ENCODE measurements around the gene C17orf78. TPM values are rescaled to one million over a fixed set of nuclear protein-coding genes. Genes with fewer than 3 reads are reported as not detected.

The C17orf78 gene
- total RNA-seq (2021; fragmentation: NEBNext Ultra II Directional; extraction: Animal tissue kit (Norgen Biotek cat#: 25700)) = not detected in 2 replicates
- polyA plus RNA-seq (2011; rRNA removed) = not detected in 2 replicates
- polyA plus RNA-seq (2011; cell fraction: cytosol; rRNA removed) = not detected
- polyA plus RNA-seq (2011; cell fraction: nucleus; rRNA removed) = not detected
- polyA plus RNA-seq (2012, experiment 1 of 2) = not detected in 4 replicates
- not detected for polyA plus RNA-seq (2012, experiment 2 of 2)
- not detected for polyA plus RNA-seq (2013, experiment 1 of 2)
- not detected for polyA plus RNA-seq (2013, experiment 2 of 2)
- polyA minus RNA-seq (2011; rRNA and poly(A)+ RNA removed) = not detected in 2 replicates
- polyA minus RNA-seq (2011; cell fraction: cytosol; rRNA and poly(A)+ RNA removed) = not detected
- not detected for polyA minus RNA-seq (2011; cell fraction: nucleus; rRNA and poly(A)+ RNA removed)
- long read RNA-seq, experiment 1 = 0 reads
- long read RNA-seq, experiment 2 = 0 reads

DNA sequence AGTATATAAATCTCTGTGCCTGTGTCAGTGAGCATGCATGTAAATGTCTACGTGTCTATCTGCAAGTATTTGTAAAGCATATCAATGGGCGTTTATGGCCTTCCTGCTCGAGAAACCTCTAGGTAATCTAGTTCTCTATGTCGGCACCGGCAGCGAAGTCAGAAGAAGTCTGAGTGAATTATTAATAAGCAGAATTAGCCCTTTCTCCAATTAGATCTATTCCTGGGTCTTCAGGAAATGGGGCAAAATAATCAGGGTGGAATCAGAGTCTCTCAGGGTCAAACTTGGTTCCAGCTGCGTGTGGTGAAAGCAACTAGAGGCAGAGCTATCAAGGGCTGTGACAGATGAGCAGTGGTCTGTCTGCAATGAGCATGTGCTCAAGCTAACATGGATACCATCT is at the start of gene C17orf78:
TSS of gene C17orf78 (plus strand) at position 280 of the 400 bp plus-strand sequence. CDS start at position 388, 108 bp downstream.
- Histone ChIP-seq H2AFZ (ENCODE audit: low read length) (no peak within 1 kb of the TSS), H3K36me3 (ENCODE audit: control insufficient read depth in 2 of 4, insufficient read depth in 4 of 4, low read length in 3 of 4) (no peaks in the 10 kb centered on the region), H2BK5ac (ENCODE audit: low read depth, low read length) (no peak within 1 kb of the TSS), H2BK15ac (ENCODE audit: low read length) (no peak within 1 kb of the TSS), H3K56ac (replicated peaks; ENCODE audit: insufficient read length, low read depth, low read length) (no peak within 1 kb of the TSS), H4K8ac (ENCODE audit: extremely low read depth, insufficient read depth, low read length) (no peak within 1 kb of the TSS), H3K4me3 (ENCODE audit: extremely low read depth in 1 of 4, insufficient read depth in 2 of 4, low read depth in 3 of 4, low read length in 4 of 4) (no peak within 1 kb of the TSS), H2BK120ac (replicated peaks; ENCODE audit: low read depth, low read length) (no peak within 1 kb of the TSS), H3K4me1 (replicated peaks in 1 of 4; ENCODE audit: control insufficient read depth in 3 of 4, insufficient read depth in 4 of 4, low read length in 3 of 4) (no peaks in the 10 kb centered on the region; a peak in 1 of 7 replicates), H3K4ac (replicated peaks; ENCODE audit: insufficient read length, low read depth, low read length) (no peak within 1 kb of the TSS), H3K14ac (ENCODE audit: insufficient read length) (no peak within 1 kb of the TSS), H3K18ac (ENCODE audit: extremely low read depth, low read length) (no peak within 1 kb of the TSS), H2BK20ac (ENCODE audit: low read length) (no peak within 1 kb of the TSS), H3K9ac (replicated peaks in 1 of 4; ENCODE audit: extremely low read depth in 1 of 4, low read depth in 3 of 4, low read length in 3 of 4) (no peak within 1 kb of the TSS), H2AK5ac (ENCODE audit: low read depth, low read length) (no peak within 1 kb of the TSS), H3K23ac (ENCODE audit: insufficient read length) (no peak within 1 kb of the TSS), H3K79me2 (ENCODE audit: control insufficient read depth in 1 of 2, insufficient read depth in 2 of 2, low read length in 2 of 2) (no peaks in the 10 kb centered on the region), H3K79me1 (ENCODE audit: low read depth, low read length) (no peaks in the 10 kb centered on the region), H3K27me3 (replicated peaks in 1 of 4; ENCODE audit: control insufficient read depth in 3 of 4, extremely low read depth in 1 of 4, insufficient read depth in 3 of 4, low read length in 3 of 4) (no peaks in the 10 kb centered on the region), H3K9me3 (ENCODE audit: insufficient read depth in 2 of 2, low read depth in 1 of 2, low read length in 1 of 2) (no peaks in the 10 kb centered on the region), H4K20me1 (replicated peaks in 1 of 2; ENCODE audit: control insufficient read depth in 1 of 2, insufficient read depth in 2 of 2, low read length in 2 of 2) (no peaks in the 10 kb centered on the region), H3K4me2 (ENCODE audit: insufficient read depth in 1 of 2, low read depth in 2 of 2, low read length in 2 of 2) (no peak within 1 kb of the TSS), H2BK12ac (ENCODE audit: low read depth, low read length) (no peak within 1 kb of the TSS), H4K5ac (ENCODE audit: insufficient read length, low read depth, low read length) (no peak within 1 kb of the TSS), H4K91ac (replicated peaks; ENCODE audit: insufficient read length, low read length) (no peak within 1 kb of the TSS), H3K27ac (ENCODE audit: low read depth, low read length) (no peak within 1 kb of the TSS), H3K23me2 (ENCODE audit: low read depth, low read length) (no peaks in the 10 kb centered on the region)
- DNase-seq (ENCODE audit: low read depth in 1 of 2, low spot score in 2 of 2) = no peak
- POLR2A ChIA-PET (ENCODE audit: partially characterized antibody) = interaction anchor here (1.3 to 1.5 kb wide), 2 partner anchors 32 to 89 kb away, joined by 3 to 4 read pairs; no protein-coding TSS in a partner anchor
- FAIRE-seq = no peak
- WGBS, 2 experiments (ENCODE audit: extremely low coverage in 1 of 2, insufficient coverage in 1 of 2, insufficient read length in 1 of 2, insufficient replicate concordance in 2 of 2, low coverage in 1 of 2, low lambda C conversion rate in 2 of 2, missing lambda C conversion rate in 1 of 2) = 93% methylated on average over 7 of the region's 7 CpGs; no CpG with 5 or more reads in 1 of the 2 experiments
- CTCF ChIA-PET (ENCODE audit: partially characterized antibody) = interaction anchor here (0.6 to 6.6 kb wide), 13 partner anchors 8 to 210 kb away, joined by 3 to 126 read pairs (median 4); no protein-coding TSS in a partner anchor
- TF ChIP-seq CHD2 (IDR thresholded peaks at IDR 0.05; ENCODE audit: low read length) (no peak), JUN (IDR thresholded peaks at IDR 0.05; ENCODE audit: low read depth, low read length) (no peak), EZH2 (IDR thresholded peaks at IDR 0.05; ENCODE audit: low read depth, low read length, severe bottlenecking) (no peak), CHD1 (IDR thresholded peaks at IDR 0.05; ENCODE audit: low read depth, low read length) (no peak), SP1 (IDR thresholded peaks at IDR 0.05; ENCODE audit: low read depth, low read length) (no peak), KDM1A (IDR thresholded peaks at IDR 0.05; ENCODE audit: borderline replicate concordance, low read length) (no peak), SIN3A (conservative IDR thresholded peaks at IDR 0.05 in 1 of 2, IDR thresholded peaks at IDR 0.05 in 1 of 2; ENCODE audit: low read depth in 1 of 2, low read length in 2 of 2) (no peak), GABPA (IDR thresholded peaks at IDR 0.05; ENCODE audit: borderline replicate concordance, insufficient read depth, low read length) (no peak)
- TF ChIP-seq, protein P1, sequence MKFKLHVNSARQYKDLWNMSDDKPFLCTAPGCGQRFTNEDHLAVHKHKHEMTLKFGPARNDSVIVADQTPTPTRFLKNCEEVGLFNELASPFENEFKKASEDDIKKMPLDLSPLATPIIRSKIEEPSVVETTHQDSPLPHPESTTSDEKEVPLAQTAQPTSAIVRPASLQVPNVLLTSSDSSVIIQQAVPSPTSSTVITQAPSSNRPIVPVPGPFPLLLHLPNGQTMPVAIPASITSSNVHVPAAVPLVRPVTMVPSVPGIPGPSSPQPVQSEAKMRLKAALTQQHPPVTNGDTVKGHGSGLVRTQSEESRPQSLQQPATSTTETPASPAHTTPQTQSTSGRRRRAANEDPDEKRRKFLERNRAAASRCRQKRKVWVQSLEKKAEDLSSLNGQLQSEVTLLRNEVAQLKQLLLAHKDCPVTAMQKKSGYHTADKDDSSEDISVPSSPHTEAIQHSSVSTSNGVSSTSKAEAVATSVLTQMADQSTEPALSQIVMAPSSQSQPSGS (IDR thresholded peaks at IDR 0.05; ENCODE audit: low read length) = no peak

Data from H1 (cell line).